HL-60/S4 treated with phorbol 12-myristate 13-acetate at 8.2 ng/mL for 4 days and 3 days (cell line): ENCODE measurements around the gene KCNQ1.

Source experiments
- in situ Hi-C: fragments of 300-500 bp; cut with MboI; formaldehyde crosslinking; loops from 2 replicates; pipeline ENCODE4 v1.15.0; 2022; ENCODE audit warnings: low sequenced_read_pairs

Gene KCNQ1

DNA sequence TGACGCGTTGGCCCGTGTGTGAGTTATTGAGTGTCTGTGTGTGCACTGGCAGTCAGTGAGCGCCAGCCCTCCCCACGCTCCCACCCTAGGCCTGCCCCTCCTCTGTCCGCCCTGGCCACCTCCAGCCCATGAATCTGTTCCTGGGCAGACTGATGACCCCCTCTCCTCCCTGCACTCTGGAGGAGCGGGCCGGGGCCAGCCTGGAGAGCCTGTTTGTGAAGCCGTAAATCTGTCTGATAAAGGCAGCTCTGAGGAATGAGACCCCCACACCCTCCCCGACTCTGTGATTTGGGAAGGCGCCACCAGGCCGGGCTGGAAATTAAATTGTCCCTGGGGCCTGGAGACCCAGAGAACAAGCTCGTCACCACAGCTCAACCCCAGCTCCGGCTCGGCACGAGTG is 35.7 kb upstream of the KCNQ1 start:
- in situ Hi-C loops: loop anchor here (25.0 kb wide), 1 partner anchor 222 kb away; no protein-coding TSS in a partner anchor

DNA sequence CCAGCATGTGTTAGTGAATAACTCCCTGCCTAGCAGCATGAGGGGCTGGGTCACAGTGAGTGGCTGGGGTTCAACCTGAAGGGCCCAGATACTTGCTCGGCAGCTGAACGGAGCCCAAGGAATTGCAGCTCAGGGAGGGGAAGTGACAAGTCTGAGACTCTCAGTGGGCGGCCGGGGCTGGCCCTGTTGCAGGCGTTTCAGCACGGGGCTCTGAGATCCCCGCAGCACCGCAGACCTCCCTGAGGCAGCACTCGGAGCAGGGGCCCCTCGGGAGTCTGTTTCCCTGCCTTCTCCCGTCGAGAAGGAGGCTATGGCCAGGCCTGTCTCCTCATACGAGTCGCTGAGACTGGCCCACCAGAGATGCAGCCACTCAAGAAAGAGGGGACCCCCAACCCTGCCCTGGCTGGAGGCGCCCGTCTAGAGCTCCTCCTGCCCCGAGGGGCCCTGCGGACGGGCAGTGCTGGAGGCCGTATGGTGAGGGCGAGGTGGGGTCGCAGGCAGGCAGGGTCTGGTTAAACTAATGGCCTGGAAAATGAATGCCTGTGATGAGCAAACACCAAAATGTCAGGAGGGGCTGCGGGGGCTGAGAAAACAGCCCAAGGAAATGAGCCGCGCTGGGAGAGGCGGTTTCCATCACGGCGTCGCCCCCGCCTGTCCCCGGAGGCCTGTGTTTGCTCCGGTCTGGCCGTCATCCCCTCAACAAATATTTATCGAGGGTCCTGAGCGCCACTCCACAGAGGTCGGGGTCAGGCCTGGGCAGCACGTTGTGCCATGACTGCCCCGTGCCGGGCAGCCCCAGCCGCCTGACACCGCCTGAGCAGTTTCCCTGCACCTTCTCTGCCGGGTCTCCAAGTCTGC is 35.0 kb upstream of the KCNQ1 start:
- in situ Hi-C loops: loop anchor here (25.0 kb wide), 1 partner anchor 223 kb away; no protein-coding TSS in a partner anchor

DNA sequence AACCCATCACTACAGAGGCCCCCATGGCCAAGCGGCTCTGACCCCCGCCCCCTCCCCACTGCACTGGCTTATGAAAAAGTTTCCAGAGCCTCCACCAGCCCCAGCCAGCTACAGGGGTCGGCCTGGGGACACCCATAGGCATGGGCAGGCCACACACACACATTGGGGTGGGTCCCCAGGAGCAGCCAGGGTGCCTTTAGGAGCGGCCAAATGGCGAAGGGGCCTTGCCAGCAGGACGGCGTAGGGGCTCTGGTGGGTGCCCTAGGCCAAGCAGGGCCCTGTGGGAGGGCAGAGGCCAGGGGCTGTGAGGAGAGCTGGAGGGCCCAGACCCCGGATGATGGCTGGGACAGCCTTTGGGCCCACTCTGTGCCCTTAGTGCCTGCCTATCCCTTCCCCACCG is 34.2 kb upstream of the KCNQ1 start:
- in situ Hi-C loops: loop anchor here (25.0 kb wide), 1 partner anchor 223 kb away; no protein-coding TSS in a partner anchor

GRCh38 chr11:2411446-2412305 is 33.1 kb upstream of the KCNQ1 start:
- in situ Hi-C loops: loop anchor here (25.0 kb wide), 1 partner anchor 224 kb away; no protein-coding TSS in a partner anchor

DNA sequence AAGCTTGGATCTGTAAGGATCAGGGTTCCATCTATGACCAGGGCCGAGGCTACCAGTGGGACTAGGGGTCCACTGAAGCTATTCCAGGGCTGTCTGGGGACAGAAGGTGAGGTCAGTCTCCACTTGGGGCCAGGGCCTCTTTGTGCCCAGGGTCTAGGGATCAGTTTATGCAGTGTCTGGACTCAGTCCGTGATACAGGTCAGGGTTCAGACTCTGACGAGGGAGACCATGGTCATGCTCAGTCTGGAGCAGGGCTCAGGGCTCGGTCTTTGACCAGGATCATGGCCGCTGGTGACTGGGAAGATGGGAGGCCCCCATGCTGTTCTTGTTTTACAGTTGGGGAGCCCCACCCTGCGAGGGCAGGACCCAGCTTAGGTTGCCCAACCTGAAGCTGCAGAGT is 32.5 kb upstream of the KCNQ1 start:
- in situ Hi-C loops: loop anchor here (25.0 kb wide), 1 partner anchor 225 kb away; no protein-coding TSS in a partner anchor

DNA sequence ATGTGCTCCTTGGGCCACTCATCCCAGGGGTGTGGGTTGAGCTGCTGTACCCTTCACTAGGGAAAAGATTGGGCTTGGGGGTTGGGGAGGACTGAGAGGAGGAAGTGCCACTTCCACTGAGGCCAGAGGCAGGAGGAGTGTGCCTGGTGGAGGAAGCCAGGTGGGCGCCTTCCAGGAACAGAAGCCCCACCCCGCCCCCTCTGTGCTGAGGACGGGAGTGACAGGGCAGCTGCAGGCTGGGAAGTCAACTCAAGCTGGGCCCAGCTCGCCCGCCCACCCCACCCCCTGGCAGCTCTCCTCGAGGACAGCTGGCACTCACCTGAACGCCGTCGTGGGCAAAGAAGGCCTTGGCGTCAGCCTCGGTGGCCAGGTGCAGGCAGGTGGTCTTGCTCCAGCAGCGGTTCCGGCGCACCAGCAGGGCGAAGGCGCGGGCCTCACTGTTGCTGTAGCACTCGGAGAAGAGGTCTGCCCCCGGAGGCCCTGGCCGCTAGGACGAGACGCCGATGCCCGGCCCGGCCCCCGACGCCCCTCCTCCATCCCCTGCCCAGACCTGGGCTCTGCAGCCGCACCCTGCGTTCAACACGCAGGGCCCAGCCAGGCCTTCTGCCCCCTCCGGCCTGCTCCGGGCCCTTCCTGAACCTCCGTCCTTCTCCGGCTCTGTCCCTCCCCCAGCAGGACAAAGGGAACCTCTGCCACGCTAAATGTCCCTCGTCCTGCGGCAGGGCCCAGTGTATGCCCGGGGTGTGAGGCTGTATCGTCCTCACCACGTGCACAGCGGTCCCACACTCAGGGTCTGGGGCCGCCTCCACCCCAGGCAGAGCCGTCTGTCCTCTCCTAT is 30.8 kb upstream of the KCNQ1 start:
- in situ Hi-C loops: loop anchor here (25.0 kb wide), 1 partner anchor 227 kb away; no protein-coding TSS in a partner anchor

DNA sequence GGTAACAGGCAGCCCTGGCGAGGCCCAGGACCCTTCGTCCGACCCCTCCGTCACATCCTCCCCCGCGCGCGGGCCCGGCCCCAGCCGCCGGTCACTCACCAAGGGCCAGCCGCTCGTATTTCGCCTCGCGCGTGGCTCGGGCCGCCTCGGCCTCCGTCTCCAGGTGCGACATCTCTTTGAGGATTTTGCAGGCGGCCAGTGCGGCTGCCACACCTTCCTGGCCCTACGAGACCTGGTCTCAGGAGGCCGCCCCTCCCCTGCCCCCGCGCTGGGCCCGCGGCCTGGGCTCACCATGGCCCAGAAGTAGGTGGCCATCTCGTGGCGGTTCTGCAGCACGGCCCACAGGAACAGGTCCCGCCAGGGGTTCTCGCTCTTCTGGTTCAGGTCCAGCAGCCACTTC is 30.2 kb upstream of the KCNQ1 start:
- in situ Hi-C loops: loop anchor here (25.0 kb wide), 1 partner anchor 227 kb away; no protein-coding TSS in a partner anchor

DNA sequence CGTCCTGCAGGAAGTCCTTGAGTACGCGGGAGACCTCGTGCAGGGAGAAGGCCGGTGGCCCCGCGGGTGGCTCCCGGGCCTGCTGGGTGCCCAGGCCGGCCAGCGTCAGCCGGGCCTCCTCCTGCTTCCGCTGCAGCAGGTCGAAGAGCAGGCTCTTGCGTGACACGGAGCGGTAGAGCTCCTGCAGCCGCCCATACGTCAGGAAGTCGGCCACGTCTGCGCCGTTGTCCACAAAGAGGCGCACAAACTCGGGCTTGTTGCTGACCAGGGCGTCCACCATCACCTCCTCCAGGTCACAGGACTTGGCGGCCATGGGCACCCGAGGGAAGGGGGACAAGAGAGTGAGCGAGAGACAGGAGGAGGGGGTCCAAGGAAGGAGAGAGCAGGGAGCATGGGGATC is 29.6 kb upstream of the KCNQ1 start:
- in situ Hi-C loops: loop anchor here (25.0 kb wide), 1 partner anchor 228 kb away; no protein-coding TSS in a partner anchor

GRCh38 chr11:2415601-2416380 is 29.0 kb upstream of the KCNQ1 start:
- in situ Hi-C loops: loop anchor here (25.0 kb wide), 1 partner anchor 228 kb away; no protein-coding TSS in a partner anchor

DNA sequence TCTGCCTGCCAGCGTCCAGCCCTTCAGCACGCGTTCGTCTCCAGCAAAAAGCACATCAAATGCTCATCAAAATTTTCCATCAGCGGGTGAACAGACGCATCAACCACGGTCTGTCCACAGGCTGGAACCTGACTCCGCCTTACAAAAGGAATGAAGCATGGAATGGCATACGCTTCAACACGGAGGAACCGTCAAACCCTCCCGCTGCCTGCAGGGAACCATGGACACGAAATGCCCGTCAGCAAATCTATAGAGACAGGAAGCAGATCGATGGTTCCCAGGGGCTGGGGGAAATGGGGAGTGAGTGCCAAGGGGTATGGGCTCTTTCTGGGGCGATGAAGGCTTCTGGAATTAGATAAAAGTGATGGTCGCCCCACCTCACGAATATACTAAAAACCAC is 28.0 kb upstream of the KCNQ1 start:
- in situ Hi-C loops: loop anchor here (25.0 kb wide), 1 partner anchor 229 kb away; no protein-coding TSS in a partner anchor

DNA sequence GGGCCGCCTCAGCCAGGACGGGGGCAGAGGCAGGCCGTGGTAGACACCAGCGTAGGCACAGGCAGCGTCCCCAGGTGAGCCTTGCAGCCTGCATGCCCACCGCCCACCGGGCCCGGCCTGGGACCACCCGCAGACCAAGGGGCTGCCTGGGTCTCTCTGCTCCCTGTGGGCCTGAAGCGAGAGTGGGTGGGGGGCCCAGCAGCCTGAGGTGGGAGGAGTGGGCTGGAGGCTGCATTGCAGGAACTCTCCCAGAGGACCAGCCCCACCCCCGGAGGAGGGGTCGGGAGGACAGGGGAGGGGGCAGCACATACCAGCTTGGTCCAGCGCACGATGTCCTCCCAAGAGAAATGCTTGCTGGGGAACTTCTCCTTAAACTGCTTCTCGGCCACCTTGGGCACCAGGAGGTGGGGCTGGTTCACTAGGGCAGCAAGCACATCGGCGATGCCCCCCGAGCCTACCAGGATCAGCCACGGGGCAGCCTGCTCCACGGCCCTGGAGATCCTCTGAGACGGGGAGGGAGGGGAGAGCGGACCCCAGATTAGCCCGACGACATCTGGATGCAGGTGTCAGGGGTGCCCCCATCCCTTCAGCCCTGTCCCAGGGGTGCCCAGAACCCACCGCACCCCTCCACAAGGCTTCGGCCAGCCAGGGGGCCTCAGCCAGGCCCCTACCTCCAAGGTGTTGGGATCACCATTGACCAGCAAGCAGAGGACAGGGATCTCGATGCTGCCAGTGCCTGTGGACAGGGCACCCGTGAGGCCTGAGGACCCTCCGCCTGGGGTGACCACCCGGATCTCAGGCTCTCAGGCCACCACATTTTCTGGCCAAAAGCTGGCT is 26.7 kb upstream of the KCNQ1 start:
- in situ Hi-C loops: loop anchor here (25.0 kb wide), 1 partner anchor 231 kb away; no protein-coding TSS in a partner anchor

- in situ Hi-C loops: loop anchor here (25.0 kb wide), 1 partner anchor 232 kb away; no protein-coding TSS in a partner anchor
Observed at GRCh38 chr11:2418693-2419360, 26.0 kb upstream of the KCNQ1 start.

DNA sequence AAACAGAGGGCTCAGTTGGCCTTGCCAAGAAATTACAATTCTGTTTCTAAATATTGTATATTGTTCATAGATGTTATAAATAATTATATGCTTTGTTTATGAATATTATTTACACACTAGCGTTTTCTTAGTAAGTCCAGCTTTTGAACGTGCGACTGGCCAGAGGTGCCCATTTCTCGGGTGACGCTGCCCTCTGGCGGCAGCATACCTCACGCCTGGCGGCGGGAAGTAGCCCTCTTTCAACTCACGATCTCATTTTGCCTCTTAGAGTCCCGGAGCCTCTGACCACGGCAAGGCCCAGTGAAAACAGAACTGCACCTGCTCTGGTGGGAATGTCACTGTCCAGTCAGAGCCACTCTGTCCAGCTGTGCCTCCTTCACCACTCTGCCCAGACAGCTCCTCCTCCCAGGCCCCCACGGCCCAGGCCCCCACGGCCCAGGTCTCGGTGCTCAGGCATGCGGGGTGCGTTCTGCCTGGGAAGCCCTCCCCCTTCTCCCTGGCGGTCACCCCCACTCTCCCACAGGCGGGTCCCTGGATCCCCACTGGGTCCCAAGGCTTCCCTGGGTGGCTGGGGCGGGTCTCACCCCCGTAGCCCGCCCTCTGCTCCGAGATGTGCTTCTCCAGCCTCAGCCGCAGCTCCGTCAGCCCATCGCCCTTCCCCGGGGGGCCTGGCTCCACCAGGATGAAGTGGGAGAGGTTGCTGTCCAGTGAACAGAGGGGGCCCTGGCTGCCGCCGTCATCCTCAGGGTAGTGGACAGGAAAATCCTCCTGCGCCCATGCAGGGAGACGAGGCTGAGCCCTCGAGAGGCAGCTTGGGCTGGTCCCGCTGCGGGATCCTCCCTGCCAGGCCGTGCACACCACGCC is 24.9 kb upstream of the KCNQ1 start:
- in situ Hi-C loops: loop anchor here (10.0 to 25.0 kb wide), 2 partner anchors 233 to 465 kb away; partner anchors contain the start of gene CDKN1C

DNA sequence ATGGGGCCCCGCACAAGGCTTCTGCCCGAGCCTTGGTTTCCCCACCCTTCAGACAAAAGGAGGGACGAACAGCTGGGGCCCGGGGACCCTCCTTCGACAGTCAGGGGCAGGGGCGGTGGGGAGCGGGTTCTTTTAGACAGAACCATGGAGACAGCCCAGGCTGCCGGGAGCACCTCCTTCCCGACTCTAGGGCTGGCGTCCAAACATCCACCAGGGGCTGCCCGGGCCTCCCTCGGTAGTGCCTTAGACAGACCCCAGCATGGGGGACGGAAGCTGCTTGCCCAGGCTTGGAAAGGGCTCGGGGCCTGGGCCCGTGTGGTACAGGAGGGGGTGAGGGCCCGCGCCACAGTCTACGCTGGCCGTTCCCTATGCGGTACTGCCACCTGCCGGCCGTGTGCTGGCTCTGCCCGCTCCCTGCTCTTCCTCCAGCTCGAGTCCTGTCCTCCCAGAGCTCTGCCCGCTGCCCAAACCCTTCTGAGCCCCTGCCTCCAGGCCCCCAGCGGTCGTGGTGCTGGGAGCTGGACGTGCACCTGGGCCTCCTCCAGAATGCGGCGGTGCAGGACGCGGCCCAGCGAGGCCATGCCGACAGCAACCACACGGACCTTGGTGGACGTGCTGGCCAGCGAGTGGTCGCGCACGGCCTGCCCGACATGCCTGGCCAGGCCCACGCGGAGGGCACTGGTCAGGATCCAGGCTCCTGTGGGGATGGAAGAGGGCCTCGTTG is 24.1 kb upstream of the KCNQ1 start:
- in situ Hi-C loops: loop anchor here (10.0 to 25.0 kb wide), 2 partner anchors 233 to 464 kb away; partner anchors contain the start of gene CDKN1C

DNA sequence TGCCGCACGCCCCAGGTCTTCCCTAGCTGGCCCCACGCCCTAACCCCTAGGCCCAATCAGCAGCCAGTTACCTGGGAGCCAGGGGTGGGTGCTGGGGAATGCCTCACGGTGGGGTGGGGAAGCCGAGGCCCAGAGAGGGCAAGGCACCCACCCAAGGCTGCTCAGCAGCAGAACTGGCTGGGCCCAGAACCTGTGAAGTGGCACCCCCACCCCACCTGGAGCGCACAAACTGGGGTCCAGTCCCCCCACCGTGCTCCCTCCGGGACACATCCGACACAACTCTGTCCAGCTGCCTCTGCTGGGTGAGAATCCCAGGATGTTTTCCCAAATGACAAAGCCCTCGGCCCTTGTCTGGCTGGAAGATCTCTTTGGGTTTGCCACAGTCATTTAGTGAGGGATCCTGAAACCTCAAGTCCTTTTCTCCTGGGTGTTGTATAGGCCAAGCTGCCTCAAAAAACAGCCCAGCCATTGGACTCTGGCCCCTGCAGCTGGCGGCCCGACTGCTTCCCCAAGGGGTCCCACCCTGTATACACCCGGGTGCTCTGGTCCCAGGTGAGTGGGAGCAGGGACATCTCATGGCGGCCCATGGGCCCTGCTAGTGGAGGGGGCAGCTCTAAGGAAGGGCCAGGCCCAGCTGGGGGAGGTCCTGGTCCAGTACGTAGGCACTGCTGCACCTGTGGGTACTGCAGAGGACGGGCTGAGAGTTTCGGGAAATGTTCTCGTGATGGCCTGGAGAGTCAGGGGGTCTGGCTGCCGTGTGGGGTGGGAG is 23.4 kb upstream of the KCNQ1 start:
- in situ Hi-C loops: loop anchor here (10.0 to 25.0 kb wide), 2 partner anchors 234 to 463 kb away; partner anchors contain the start of gene CDKN1C
